IPS DF 4.7 (cell line): ENCODE data around the gene DMRTA2.

Source experiments
- DNase-seq: peaks from one replicate; pipeline ENCODE4 v3.0.0-alpha.2; 2013; ENCODE audit warnings: low spot score; ENCODE audit errors: extremely low read depth

The DMRTA2 gene

DNA sequence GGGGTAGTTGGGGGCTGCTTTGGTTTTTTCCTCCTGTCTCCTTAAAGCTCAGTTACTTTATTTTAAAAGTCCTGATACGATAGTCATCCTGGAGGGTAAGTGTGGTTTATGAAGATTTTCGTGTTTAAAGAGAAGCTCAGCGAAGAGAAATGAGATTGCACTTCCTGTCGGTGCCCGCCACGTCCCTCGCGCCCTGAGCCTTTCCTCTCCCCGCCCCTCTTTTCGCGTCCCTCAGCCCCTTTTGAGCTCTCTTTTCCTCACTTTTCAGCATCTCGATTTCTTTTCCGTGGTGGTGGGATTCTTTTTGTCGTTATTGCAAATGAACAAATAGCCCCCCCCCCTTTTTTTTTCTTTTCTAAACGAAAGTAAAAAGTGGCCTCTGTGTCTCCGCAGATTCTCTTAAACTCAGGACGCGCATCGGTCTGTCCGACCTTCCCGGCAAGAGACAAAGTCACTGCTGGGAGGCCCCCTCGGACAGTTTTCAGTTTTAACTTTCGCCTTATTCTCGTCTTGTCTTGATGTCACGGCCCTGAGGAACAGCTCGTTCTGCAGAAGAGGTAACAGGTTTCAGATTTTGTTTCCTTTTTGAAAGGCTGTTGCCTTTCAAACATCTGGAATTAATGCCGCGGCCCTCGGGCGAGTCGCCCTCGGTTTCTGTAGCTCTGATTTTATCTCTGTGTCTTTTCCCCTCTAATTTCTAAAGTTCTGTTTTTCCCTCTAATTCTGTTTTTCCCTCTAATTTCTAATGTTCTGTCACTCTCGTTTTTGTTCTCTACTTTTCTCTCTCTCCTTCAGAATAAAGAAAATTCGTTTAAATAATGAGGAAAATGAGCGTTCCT, 1.0 kb upstream of the DMRTA2 start:
- DNase-seq = no peak

DNA sequence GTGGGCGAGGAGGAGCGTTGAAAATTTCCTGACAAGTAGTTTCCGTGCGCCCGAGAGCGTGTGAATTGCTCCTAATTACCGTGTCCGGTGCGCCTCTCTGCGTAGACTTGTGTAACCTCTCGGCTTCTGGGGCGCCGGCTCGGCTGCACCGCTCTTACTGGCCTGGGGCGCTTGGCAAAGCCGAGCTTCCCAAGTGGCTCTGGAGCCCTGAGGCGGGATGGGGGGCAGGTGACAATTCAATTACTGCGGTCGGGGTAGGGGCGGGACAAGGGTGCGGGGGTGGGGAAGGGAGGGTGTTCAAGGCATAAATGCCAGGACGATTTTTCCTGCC, 392 bp upstream of the DMRTA2 start:
- no peak for DNase-seq

DNA sequence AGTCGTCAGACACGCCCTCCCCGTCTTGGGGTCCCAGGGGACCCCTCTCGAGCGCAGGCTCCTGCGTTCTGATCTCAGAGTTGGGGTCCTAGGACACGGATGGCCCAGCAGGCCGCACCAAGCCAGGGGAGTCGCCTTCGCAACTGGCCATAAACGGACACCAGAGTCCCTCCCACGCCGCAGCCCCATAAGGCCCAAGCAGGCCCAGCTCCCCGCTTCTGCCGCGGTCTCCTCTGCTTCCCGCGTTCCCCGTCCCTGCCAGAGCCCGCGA, 633 bp downstream of the DMRTA2 start:
- no peak for DNase-seq

DNA sequence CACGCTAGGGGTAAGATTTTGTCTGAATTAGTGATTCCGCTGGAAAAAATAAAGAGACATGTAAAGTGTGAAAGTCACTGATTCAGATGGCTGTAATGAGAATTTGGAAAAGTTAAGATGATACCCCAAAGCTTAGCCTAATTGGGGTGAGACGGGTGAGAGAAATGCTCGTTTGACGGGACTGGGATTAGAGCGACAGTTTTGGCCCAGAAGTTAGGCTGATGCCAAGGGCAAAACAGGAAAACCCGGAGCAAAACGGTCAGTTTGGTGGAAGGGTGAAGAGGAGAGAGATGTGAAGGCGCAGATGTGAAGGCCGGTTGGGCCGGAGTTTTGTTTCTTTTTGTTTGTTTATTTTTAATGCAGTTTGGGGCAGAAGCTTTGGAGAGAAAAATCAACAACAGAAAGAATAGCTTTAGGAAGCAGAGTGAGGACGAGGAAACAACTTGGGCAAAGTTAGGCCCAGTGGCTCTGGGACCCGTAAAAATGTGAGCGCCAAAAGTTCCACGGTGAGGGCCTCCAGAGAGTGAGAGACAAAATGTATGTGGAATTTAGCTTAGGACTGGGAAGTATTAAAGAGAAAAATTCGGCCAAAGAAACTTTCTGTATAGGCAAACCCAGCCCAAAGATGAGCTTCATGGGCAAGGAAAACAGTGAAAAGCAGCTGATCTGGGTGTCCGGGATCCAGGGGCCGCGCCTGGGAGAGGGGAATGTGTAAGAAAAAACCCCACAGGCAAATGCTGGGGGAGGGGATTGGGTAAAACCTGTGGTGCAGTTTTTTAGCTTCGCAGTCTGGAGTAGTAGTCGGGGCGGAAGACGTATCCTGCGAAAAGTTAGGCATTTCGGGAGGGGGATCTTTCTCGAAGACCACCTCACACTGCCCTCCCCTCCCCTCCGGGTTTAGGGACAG, 1.2 kb downstream of the DMRTA2 start:
- no peak for DNase-seq

DNA sequence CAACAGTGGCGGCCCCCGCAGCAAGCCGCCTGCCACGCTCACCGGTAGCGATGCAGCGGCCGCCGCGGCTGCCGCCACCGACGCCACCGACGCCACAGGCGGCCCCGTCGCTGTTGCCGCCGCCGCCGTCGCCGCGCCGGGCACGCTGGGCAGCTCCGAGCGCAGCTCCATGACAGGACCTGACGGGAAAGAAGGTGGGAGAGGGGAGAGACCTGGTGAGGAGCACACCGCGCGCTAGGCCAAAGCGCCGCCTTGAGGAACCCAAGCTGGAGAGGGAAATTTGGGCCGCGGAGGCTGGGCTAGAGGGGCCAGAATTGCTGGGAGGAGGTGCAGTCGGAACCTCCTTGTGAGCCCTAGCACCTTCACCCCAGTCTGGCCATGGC, 1.9 kb downstream of the DMRTA2 start:
- DNase-seq = no peak

DNA sequence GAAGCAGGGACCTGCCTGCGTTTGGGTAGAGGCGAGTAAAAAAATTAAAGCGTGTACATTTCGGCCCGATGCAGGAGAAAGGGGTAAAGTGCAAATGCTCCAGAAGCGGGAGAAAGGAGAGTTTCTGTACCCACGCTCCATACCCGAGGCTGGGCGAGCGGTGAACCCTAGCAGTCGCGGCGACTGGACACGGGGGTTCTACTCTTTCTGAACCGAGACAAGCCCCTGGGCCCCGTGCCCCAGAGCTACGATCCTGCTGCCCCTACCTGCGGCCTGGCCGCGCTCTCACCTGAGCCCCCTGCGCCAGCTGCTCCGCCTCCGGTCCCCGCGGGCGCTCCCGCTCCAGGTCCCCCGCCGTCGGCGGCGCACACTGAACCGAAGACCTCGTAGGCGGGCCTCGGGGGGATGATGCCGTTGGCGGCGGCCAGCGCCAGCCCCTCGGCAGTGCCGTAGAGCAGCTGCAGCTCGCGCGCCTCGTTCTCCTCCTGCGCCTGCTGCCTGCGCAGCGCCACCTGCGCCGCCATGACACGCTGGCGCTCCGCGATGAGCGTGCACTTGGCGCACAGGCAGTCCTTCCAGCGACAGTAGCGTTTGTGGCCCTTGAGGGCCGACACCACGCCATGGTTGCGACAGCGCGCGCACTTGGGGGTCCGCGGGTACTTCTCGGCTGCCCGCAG, 2.4 kb downstream of the DMRTA2 start:
- DNase-seq = no peak

DNA sequence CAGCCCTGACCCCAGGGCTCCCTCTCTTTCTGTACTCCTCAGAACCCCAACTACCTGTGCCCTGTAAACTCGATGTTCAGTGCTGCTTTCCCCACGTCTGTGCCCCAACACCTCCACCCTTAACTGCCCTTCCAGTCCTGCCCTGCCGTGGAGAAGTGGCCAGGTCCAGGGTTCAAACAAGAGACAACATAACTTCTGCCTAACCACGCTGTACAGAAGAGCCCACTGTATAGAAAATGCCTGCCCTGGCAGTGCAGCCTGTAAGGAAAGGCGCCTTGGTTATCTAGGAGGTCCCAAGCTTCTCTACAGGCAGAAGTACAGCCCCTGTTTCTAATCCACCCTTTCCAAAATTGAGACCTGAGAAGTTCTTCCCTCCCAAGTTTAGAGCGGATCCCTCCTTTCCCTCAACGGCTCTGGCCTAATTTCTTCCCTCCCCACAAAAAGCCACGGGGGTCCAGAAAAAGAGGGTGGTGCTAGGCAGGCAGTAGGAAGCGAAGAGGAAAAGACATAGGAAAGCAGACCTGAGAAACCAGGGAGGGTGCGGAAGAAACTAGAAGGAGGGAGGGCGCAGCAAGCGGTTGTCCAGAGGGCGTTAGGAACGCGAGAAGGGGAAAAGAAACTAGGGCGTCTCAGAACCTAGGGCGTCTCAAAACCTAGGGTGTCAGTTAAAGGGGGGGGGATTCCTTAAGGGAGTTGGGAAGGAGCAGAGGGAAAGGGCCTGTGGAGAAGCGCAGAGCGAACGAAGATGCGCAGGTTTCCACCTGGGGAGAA, 3.2 kb downstream of the DMRTA2 start:
- no peak for DNase-seq

DNA sequence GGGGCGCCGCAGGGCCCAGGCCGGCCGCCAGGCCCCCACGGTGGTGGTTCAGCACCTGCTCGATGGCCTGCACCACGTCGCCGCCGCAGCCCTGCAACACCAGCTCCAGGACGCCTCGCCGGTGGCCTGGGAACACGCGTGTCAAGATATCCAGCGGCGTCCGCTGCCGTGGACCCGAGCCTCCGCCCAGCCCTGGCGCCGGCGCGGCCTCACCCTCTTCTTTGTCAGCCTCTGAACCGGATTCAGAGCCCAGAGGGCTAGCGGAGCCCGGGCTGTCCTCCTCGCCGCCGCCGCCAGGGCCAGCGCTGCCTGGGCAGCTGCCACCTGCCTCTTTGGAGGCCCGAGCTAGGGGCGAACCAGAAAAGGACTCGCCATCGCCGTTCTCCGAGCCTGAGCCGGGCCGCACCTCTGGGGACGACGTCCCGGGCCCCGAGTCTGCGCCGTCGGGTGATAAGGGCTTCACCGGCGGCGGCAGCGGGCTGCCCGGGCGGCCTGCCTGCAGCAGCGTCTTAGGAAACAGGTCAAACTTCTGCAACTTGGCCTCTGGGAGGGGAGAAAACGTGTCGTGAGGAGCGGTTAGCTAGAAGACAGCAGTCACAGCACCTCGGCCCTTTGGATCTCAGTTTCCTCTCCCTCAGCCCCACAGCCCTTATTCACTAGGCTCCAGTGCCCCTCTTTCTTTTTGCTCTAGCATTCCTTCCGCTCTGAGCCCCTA, 3.9 kb downstream of the DMRTA2 start:
- DNase-seq = no peak

- DNase-seq = no peak
These were observed 4.6 kb downstream of the DMRTA2 start for GRCh38 chr1:50418600-50419109.

- DNase-seq = no peak
These were observed 5.2 kb downstream of the DMRTA2 start for GRCh38 chr1:50417946-50418599.

DNA sequence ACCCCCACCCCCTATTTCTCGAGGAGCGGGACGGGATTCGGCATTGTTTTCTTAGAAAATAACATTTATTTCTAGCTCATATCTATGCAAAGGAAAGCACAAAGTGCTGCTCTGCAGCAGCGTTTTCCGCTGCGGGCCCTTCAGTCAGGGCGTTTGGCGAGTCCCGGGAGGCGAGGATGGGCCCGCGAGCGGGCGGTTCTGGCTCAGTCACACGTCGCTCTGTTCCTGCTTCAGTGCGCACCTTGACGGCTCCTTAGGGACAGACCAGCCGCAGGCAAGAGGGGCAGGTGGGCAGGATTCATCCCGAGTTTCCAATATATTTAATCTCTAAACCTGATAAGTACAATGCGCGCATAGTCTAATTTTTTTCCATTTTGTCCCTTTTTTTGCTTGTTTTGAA, 5.7 kb downstream of the DMRTA2 start:
- no peak for DNase-seq

DNA sequence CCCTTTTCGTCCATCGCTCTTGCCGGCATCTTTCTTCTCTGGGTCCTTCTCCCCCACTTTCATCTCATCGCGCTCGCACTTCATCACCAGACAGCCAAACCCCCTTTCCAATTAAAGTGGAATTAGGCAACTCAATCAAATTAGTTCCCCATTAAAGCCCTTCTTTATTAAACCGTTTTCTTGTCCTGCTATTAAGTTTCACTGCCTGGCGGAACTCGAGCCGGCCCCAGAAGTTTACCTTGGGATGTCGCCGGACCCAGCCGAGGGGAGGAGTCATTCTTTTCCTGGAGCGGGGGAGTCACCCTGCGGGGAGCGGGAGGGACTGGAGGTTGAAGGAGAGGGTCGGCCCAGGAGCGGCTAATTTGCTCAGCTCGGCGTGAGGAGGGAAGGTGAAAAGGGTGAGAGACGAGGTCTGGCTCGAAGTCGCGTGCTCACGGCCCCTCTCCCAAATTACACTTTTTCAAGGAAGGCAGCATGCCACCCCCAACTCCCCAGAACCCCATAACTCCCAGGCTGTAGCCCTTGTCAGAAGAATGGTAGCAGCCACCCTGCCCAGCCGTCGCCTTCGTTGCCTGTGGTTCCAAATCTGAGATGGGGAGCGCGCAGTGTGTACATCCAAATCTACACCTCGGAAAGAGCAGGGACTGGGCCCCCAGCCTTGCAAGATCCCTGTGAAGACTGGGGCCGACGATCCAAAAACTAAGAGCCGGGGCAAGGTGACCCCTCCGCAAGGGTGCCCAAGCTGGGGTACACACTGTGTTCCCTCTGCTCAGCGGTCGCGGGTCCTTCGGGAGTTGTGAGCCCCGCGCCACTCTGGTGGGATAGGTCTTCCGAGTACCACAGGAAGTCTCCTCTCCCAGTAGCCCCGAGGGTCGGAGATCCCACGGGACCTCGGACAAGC, 6.4 kb downstream of the DMRTA2 start:
- DNase-seq = no peak

DNA sequence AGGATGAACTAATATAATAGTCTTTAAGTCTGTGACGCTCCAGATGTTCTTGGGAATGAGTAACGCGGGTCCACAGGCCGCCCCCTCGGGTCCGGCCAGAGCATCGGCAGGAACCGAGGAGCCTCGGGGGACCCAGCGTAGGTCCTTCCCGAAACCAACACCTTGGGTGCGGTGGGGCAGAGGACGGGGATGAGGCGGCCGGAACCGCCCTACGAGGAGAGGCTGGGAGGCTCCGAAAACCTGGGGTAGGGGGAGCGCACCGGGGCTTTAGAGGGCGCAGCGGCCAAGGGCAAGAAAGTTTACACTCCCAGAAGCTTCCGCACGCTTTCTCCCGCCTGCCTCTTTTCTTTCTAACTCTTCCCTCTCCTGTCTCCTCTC, 7.1 kb downstream of the DMRTA2 start:
- DNase-seq = no peak

DNA sequence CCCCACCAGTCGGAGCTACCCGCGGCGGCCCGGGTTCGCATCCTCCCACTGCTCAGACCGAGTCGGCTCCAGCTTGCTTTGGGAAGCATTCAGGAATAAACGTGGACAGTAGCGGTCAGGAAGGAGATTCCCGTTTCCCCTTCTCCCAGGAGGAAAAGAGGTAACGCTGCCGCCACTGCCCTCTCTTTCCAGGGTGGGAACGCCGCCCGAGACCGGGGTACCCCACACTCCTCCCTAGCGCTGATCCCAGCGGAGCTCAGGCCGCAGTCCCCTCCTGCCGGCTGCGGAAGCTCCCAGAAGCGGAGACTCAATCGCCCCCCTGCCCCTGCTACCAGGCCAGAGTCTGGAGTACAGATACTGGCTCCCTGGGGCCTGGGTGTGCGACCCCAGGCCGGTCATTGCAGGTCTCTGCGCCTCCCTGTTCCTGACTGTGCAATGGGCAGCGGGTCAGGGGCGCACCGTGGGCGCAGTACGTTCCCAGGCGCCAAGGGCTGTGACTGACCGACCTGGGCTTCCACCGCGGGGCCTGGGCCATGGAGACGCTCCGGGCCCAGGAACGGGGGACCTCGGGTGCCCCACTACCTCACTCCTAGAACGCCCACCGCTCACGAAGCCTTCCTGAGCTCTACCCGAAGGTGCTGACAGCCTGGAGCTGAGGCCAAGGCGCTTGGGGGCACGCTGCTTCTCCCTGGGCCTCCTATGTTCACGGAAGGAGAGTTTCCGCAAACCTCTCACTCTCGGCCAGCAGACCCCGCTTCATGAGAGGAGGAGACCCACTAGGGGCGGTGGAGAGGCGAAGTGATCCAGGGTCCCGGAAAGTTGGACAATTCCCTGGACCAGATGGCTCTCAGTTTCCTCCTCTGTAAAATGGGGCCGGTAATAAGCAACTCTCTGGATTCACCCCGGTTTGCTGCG, 7.8 kb downstream of the DMRTA2 start:
- no peak for DNase-seq

- no peak for DNase-seq
These were observed 8.4 kb downstream of the DMRTA2 start for GRCh38 chr1:50414853-50415234.

DNA sequence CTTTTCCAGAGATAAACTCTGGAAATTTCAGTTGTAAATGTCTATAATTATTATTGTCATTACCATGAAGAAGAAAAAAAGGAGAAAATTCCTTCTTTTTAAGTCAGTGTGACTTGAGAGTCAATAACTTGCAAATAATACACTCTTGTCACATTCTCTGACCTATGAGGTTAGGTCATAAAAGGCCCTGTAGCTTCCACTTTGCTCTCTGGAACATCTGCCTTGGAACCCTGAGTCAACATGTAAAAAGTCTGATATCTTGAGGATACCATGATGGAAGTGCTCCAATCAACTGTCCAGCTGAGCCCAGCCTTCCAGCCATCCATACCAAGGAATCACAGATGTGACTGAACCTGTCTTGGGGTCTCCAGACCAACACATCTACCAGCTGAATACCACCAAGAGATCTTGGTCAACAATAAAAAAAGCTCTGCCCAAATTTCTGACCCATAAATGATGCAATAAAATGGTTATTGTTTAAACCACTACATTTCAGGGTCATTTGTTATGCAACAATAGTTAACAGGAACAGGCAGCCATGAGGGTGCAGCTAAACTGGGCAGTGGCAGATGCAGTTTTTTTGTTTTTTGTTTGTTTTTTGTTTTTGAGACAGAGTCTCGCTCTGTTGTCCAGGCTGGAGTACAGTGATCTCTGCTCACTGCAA, 10.3 kb downstream of the DMRTA2 start:
- DNase-seq = no peak

- no peak for DNase-seq
These were observed 17.4 kb downstream of the DMRTA2 start for GRCh38 chr1:50405814-50406213.
